ENCODE results near the gene CYP2A13.
"Not testable (repeated sequence)": the region's sequence is repeated elsewhere in the genome, so short reads cannot be mapped to it uniquely, and the experiment has no call there.

CYP2A13 gene

DNA sequence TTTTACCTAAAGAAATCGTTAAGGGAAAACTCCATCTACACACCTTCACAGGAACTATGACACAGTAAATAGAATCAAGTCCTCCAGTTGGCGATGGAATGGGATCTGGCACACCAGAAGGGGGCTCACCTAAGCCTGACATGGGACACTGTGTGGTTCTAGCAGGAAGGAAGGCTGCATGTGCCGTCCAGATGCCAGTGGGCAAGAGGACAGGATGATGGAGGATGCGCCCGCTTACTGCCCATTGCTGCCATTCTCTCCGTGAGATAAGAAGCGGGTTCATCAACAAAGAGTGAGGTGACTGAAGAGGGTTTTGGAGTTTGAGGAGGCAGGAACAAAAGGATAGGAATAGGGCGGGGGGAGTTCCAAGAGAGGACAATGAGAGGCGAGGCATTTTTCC is 23.0 kb downstream of the CYP2A13 start:
- TF ChIP-seq, protein P1, sequence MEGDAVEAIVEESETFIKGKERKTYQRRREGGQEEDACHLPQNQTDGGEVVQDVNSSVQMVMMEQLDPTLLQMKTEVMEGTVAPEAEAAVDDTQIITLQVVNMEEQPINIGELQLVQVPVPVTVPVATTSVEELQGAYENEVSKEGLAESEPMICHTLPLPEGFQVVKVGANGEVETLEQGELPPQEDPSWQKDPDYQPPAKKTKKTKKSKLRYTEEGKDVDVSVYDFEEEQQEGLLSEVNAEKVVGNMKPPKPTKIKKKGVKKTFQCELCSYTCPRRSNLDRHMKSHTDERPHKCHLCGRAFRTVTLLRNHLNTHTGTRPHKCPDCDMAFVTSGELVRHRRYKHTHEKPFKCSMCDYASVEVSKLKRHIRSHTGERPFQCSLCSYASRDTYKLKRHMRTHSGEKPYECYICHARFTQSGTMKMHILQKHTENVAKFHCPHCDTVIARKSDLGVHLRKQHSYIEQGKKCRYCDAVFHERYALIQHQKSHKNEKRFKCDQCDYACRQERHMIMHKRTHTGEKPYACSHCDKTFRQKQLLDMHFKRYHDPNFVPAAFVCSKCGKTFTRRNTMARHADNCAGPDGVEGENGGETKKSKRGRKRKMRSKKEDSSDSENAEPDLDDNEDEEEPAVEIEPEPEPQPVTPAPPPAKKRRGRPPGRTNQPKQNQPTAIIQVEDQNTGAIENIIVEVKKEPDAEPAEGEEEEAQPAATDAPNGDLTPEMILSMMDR (IDR thresholded peaks at IDR 0.05; ENCODE audit: extremely low read depth, missing control alignments): no peak
- DNase-seq (ENCODE audit: low spot score): no peak

DNA sequence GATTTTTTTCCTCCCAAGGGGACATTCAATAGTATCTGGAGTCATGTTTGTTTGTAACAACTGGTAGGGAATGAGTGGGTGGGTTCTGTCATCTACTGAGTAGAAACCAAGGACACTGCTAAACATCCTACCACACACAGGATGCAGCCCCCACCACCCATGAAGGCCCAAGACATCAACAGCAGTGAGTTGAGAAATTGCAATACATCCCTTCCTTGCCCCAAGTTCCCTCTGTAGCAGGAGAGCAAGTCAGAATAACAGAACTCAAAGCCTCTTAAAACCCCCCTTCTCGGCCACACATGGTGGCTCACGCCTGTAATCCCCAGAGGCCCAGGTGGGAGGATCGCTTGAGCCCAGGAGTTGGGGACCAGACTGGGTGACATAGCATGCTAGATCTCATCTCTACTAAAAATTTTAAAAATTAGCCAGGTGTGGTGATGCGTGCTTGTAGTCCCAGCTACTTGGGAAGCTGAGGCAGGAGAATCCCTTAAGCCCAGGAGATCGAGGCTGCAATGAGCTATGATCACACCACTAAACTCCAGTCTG is 23.6 kb downstream of the CYP2A13 start:
- DNase-seq (ENCODE audit: low spot score): no peak
- TF ChIP-seq, protein P1 (IDR thresholded peaks at IDR 0.05; ENCODE audit: extremely low read depth, missing control alignments): no peak

DNA sequence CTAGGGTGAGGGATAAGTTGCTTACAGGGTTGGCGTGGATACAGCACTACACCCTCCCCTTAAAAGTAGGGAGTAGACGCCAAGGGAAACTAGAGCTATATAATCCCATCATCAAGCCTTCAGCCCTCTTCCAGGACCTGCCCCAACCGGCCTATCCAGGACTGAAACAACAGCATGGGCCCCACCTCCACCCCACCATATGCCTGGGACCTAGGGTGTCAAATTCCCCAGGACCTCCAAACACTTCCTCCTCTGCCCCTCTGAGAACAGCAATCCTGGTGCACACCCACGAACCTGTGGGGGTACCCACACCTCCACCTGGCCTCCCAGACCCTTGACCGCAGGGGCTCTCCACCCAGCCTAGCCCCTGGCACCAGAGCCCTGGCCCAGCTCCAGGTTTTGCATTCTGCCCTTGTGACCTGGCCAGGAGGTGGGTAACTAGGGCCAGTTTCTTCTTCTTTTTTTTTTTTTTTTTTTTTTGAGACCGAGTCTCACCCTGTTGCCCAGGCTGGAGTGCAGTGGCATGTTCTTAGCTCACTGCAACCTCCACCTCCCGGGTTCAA is 24.6 kb downstream of the CYP2A13 start:
- TF ChIP-seq, protein P1 (IDR thresholded peaks at IDR 0.05; ENCODE audit: extremely low read depth, missing control alignments): no peak
- no peak for DNase-seq (ENCODE audit: low spot score)

DNA sequence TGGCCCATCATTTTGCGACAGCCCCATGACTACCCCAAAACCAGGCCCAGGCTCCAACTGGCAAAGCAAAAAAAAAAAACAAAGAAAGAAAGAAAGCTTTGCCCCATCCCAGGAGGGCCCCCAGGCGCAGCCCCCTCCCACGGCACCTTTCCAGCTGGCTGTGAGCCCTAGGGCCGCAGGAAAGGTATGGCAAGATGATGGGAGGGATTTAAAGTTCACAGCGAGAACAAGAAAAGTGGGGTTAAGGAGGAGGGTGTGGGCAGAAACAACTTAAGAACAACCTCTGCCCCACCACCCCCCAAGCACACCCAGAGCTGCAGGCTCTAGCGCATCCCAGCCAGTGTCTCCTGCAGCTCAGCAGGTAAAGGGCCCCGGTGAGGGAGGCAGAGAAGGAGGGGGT is 25.9 kb downstream of the CYP2A13 start, which contains the start of gene CYP2F1:
TSS of gene CYP2F1 (plus strand) at position 301 of the 400 bp plus-strand sequence. CDS start 1,757 bp downstream, outside the sequence.
- DNase-seq (ENCODE audit: low spot score): no peak
- TF ChIP-seq, protein P1 (IDR thresholded peaks at IDR 0.05; ENCODE audit: extremely low read depth, missing control alignments): no peak

DNA sequence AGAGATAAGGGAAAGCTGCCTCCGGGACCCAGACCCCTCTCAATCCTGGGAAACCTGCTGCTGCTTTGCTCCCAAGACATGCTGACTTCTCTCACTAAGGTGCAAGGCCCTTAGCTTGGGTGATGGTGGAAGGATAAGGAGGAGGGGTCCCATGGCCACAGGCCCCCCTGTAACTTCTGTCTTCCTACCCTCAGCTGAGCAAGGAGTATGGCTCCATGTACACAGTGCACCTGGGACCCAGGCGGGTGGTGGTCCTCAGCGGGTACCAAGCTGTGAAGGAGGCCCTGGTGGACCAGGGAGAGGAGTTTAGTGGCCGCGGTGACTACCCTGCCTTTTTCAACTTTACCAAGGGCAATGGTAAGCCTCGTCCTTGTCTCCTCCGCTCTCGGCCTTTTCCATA is 28.0 kb downstream of the CYP2A13 start:
- DNase-seq (ENCODE audit: low spot score): no peak
- TF ChIP-seq, protein P1 (IDR thresholded peaks at IDR 0.05; ENCODE audit: extremely low read depth, missing control alignments): no peak

DNA sequence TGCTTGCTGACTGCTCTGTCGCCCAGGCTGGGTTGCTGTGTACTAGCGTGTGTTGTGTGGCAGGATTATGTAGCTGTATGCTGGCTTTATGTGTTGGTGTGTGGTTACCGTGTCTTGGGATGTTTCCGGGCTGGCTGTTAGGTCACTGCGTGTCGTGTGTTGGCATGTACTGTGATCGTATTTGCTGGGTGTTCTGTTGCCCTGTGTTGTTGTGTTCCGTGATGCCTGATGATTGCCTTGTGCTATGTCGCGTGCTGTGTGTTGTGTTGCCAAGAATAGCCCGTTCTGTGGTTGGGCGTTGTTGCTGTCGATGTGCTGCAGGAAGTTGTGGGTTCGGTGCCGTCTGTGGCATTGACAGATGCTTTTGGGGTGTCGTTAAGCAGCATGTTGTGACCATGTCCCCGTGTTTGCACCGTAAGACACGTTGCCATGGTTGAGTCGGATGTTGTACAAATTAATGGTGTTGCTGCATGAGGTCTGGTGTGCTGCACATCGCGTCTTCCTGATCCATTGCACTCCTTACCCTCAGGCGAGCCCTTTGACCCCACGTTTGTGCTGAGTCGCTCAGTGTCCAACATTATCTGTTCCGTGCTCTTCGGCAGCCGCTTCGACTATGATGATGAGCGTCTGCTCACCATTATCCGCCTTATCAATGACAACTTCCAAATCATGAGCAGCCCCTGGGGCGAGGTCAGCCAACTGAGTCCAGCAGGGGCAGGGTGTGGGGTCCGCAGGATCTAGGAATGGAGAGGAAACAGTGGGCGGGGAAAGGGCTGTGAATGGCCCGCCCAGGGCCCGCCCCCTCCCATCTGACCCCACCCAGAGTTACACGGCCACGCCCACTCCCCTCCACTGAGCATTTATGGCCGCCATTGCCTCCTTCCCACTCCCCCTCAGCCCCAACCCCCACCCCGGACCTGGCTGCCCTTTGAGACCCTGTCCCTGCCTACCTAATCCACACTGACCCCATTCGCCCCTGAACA is 33.0 kb downstream of the CYP2A13 start:
- not testable (repeated sequence) for DNase-seq (ENCODE audit: low spot score)

DNA sequence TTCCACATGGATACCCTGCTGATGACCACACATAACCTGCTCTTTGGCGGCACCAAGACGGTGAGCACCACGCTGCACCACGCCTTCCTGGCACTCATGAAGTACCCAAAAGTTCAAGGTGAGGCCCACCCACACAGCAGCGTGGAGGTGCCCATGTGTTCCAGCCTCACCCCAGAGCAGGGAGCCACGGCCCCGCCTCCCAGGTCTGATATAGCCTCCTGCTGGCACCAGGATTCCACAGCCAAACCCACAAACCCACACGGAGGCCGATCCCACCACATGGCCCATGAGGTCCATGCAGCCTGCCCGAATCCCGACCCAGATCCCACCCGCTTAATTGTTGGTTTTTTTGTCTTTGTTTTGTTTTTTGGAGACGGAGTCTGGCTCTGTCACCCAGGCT is 34.6 kb downstream of the CYP2A13 start:
- DNase-seq (ENCODE audit: low spot score): not testable (repeated sequence)

DNA sequence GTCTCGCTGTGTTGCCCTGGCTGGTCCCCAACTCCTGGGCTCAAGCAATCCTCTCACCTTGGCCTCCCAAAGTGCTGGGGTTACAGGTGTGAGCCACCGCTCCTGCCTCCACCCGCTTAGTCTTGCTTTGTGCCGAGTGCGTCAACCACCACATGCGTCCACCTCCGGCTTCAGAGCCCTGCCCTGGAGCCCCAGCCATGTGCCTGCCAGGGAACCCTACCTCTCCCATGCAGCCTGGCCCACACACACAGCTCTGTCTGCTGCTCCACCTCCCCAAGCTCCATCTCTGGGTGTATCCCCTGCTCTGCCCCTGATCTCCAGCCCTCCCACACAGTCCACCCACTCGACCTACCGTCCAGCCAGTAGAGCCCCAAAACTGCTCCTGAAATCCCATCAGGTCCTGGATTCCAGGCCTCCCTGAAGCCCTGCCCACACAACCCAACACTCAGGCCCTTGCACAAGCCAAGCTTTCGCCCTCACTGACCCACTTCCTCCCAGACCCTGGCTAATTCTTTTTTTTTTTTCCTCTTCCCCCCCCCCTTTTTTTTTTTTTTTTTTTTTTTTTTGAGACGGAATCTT is 35.6 kb downstream of the CYP2A13 start:
- TF ChIP-seq, protein P1 (IDR thresholded peaks at IDR 0.05; ENCODE audit: extremely low read depth, missing control alignments): no peak
- DNase-seq (ENCODE audit: low spot score): no peak

DNA sequence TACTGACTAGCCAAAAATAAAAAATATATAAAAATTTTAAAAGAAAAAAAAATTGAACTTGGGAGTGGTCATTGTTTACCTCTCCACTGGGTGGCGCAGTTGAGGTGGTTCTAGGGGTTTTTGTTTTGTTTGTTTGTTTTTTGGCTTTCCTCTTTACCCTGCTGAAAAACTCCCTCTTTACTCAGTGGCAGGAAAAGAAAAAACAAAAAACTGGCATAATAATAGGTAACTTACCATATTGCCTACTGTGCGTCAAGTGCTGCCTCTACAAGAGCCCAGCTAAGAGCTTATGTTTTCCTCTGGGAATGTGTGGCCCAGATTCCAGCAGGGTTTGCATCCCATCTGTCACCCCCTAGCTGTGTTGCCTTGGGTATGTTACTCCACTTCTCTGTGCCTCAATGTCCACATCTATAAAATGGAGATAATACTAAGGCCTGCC is 38.5 kb downstream of the CYP2A13 start:
- DNase-seq (ENCODE audit: low spot score): not testable (repeated sequence)

DNA sequence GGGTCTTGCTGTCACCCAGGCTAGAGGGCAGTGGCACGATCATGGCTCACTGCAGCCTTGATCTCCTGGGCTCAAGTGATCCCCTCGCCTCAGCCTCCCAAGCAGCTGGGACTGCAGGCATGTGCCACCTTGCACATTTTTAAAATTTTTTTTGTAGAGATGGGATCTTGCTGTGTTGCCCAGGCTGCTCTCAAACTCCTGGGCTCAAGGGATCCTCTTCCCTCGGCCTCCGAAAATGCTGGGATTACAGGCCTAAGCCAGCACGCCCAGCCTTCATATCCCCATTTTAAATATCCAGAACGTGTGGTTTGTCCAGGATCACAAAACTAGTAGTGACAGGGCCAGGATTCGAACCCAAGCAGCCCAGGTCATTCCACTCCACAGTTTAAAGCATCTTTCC is 39.1 kb downstream of the CYP2A13 start:
- DNase-seq (ENCODE audit: low spot score): not testable (repeated sequence)

DNA sequence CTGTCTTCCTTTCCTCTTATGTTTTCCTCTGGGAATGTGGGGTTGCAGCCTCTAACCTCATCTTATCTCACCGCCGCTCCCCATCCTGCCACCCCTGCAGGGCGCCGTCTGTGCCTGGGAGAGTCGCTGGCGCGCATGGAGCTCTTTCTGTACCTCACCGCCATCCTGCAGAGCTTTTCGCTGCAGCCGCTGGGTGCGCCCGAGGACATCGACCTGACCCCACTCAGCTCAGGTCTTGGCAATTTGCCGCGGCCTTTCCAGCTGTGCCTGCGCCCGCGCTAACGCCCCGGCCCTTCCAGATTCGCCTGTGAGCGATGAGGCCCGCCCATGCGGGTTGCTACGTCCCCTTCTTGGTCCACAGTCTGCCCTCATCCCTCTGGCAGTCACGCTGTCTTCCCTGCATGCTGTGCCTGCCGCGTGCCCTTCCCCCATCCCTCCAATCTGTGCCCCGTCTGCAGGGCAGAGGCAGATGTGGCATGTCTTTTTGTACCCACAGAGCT is 39.6 kb downstream of the CYP2A13 start:
- DNase-seq (ENCODE audit: low spot score): not testable (repeated sequence)

Data from GM20000 (cell line).